CD4-positive, alpha-beta T cell (primary cell): ENCODE results near the gene SAMD4A. TPM values are rescaled to one million over a fixed set of nuclear protein-coding genes. Genes with fewer than 3 reads are reported as not detected.

ENCODE experiments used
- ATAC-seq: fragments of 200-7000 bp; cut with Tn5 transposase; one replicate; pipeline ENCODE4 v1.10.0; 2022; ENCODE audit warnings: mild to moderate bottlenecking; ENCODE audit not compliant: poor library complexity
- CTCF ChIA-PET: fragments of 350-600 bp; sonication (Branson Sonifier 250); formaldehyde crosslinking; loops from one replicate; lab custom pipeline; 2021; ENCODE audit warnings: antibody characterized with exemption, inconsistent platforms; lab: Charles Lee
- POLR2A ChIA-PET: fragments of 350-600 bp; sonication (Branson Sonifier 250); formaldehyde crosslinking; loops from one replicate; lab custom pipeline; 2021; ENCODE audit warnings: antibody characterized with exemption, inconsistent platforms; lab: Charles Lee
- DNase-seq, 14 experiments: peaks; one replicate each; pipeline ENCODE4 v3.0.0-alpha.2; 2013 to 2020; ENCODE audit warnings: mixed read lengths in 2 of 14
- H3K27ac ChIP-seq, 2 donors: one replicate each; pipeline versions ENCODE4 v1.5.1 to v1.7.0; 2013; ENCODE audit warnings: low read length in 2 of 2, low read depth in 1 of 2, mild to moderate bottlenecking in 1 of 2
- H3K27me3 ChIP-seq, 2 experiments: 1 replicate in 1 of 2; 2 replicates in 1 of 2; pipeline versions ENCODE4 v1.6.1 to v1.7.0; 2013; ENCODE audit warnings: low read length in 2 of 2, control low read depth in 1 of 2, mild to moderate bottlenecking in 1 of 2, moderate library complexity in 1 of 2; ENCODE audit not compliant: insufficient read depth in 2 of 2, control insufficient read depth in 1 of 2
- H3K36me3 ChIP-seq: one replicate; pipeline ENCODE4 v1.6.1; 2013; ENCODE audit warnings: low read length, control low read depth; ENCODE audit not compliant: insufficient read depth
- H3K4me1 ChIP-seq: one replicate; pipeline ENCODE4 v1.6.1; 2013; ENCODE audit warnings: low read length, control low read depth; ENCODE audit not compliant: insufficient read depth
- H3K4me3 ChIP-seq: one replicate; pipeline ENCODE4 v1.5.1; 2013; ENCODE audit warnings: mild to moderate bottlenecking, low read length, moderate library complexity
- H3K9me3 ChIP-seq, 2 experiments: 1 replicate in 1 of 2; 2 replicates in 1 of 2; pipeline versions ENCODE4 v1.6.1 to v1.7.0; 2013; ENCODE audit warnings: low read length in 2 of 2, mild to moderate bottlenecking in 2 of 2, control low read depth in 1 of 2, moderate library complexity in 1 of 2; ENCODE audit not compliant: control insufficient read depth in 1 of 2, insufficient read depth in 1 of 2
- H3K27ac Mint-ChIP-seq: one replicate; pipeline ENCODE4 v1.8.0; 2020; ENCODE audit warnings: mixed read lengths
- H3K27me3 Mint-ChIP-seq: one replicate; pipeline ENCODE4 v1.8.0; 2021; ENCODE audit warnings: mixed read lengths
- H3K36me3 Mint-ChIP-seq: one replicate; pipeline ENCODE4 v1.8.0; 2021; ENCODE audit warnings: low read depth, mixed read lengths
- H3K4me1 Mint-ChIP-seq: one replicate; pipeline ENCODE4 v1.8.0; 2021; ENCODE audit warnings: low read depth, mixed read lengths
- H3K4me3 Mint-ChIP-seq: one replicate; pipeline ENCODE4 v1.8.0; 2020; ENCODE audit warnings: mild to moderate bottlenecking, mixed read lengths
- H3K9me3 Mint-ChIP-seq: one replicate; pipeline ENCODE4 v1.8.0; 2020; ENCODE audit warnings: mixed read lengths
- intact Hi-C, 2 experiments: fragments of 100-400 bp; cut with DNase I in 1 of 2; cut with micrococcal nuclease in 1 of 2; formaldehyde crosslinking; loops; one replicate each; pipeline versions ENCODE4 v1.15.1 to v1.9.0; 2023 to 2025; cut with DNase I, micrococcal nuclease
- total RNA-seq, 174 experiments: library from RNA in 2 of 174; stranded (reverse) in 2 of 174; gene quantifications; one replicate each; pipeline ENCODE4 v1.2.3 and lab custom pipeline; 2021 to 2026
- TF ChIP-seq, protein P1 (sequence below): fragments of 200-600 bp; IDR thresholded peaks from one replicate; pipeline ENCODE4 v1.8.0; 2022; ENCODE audit warnings: antibody characterized with exemption, mild to moderate bottlenecking

Gene SAMD4A
- total RNA-seq, 2 experiments from 2014 or later, result 1.9 to 2.3 TPM

DNA sequence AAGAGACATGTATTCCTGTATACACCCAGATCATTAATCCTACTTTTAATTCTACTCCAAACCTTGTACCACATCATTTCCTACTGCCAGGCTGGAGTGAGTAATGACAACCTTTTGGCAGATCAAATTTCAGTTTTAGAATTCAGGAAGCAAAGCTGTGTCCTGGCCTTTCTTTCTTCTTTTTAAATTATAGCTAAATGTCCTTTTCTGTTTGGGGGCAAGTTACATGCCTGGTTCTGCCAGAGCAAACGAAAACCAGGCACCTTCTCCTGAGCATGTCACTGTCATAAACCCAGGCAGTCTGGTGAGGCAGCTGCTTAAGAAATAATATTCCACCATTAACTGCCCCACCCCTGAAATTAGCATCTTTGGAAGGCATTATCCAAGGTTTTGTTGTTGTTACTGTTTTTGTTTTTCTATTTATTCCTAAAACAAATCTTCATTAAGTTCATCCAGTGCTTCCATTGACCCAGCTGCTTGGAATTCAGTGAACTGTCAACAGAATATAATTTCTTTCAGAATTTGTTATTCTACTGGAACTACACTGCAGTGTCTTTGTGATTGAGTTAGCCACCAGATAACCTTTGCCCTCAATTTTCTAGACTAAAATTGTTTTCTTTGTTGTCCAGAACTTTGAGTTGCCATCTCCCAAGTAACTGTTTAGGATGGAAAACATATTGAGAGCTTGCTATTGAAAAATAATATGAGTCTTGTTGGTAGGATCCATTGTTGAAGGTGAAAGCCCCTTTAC lies 33.2 kb downstream of the SAMD4A start:
- POLR2A ChIA-PET, result no interaction called here
- no peak for ATAC-seq
- H3K9me3 ChIP-seq, result no peaks in the 10 kb centered on the region
- H3K4me1 ChIP-seq, result no peaks in the 10 kb centered on the region
- H3K27me3 Mint-ChIP-seq, result peaks cover 6% of the 10 kb centered on the region
- no peaks in the 10 kb centered on the region for H3K4me1 Mint-ChIP-seq
- H3K9me3 Mint-ChIP-seq, result no peaks in the 10 kb centered on the region
- no peaks in the 10 kb centered on the region for H3K36me3 Mint-ChIP-seq
- TF ChIP-seq, protein P1, sequence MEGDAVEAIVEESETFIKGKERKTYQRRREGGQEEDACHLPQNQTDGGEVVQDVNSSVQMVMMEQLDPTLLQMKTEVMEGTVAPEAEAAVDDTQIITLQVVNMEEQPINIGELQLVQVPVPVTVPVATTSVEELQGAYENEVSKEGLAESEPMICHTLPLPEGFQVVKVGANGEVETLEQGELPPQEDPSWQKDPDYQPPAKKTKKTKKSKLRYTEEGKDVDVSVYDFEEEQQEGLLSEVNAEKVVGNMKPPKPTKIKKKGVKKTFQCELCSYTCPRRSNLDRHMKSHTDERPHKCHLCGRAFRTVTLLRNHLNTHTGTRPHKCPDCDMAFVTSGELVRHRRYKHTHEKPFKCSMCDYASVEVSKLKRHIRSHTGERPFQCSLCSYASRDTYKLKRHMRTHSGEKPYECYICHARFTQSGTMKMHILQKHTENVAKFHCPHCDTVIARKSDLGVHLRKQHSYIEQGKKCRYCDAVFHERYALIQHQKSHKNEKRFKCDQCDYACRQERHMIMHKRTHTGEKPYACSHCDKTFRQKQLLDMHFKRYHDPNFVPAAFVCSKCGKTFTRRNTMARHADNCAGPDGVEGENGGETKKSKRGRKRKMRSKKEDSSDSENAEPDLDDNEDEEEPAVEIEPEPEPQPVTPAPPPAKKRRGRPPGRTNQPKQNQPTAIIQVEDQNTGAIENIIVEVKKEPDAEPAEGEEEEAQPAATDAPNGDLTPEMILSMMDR, result no peak
- intact Hi-C loops, result no loop called here
- DNase-seq, result no peak
- H3K27me3 ChIP-seq, result no peaks in the 10 kb centered on the region
- no peak overlapping the region for H3K4me3 ChIP-seq
- H3K27ac Mint-ChIP-seq, result no peak overlapping the region
- H3K27ac ChIP-seq, result no peak overlapping the region
- no peak overlapping the region for H3K4me3 Mint-ChIP-seq
- H3K36me3 ChIP-seq, result no peaks in the 10 kb centered on the region
- CTCF ChIA-PET, result interaction anchor here (1.0 kb wide), 1 partner anchor 25 kb away, joined by 3 read pairs; no protein-coding TSS in a partner anchor

DNA sequence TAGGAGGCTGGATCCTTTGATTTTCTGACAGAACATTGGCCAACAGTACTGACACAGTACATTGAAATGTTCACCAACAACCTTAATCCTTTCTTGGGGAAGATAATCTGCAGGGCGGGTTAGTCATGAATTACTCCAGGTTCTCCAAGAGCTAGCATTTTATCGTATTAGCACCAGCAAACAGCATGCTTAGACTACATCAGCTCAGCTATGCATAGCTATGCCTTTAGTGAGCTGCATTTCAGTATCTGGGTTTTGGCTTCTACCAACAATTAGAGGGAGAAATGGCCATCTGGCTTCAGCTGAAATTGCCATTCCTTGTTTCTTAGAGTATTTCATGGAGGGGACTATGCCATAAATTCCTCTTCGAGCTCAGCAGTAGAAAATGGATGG lies 33.8 kb downstream of the SAMD4A start:
- no peak overlapping the region for H3K4me3 Mint-ChIP-seq
- H3K4me1 Mint-ChIP-seq, result no peaks in the 10 kb centered on the region
- TF ChIP-seq, protein P1, result no peak
- DNase-seq (no peak), ATAC-seq (no peak)
- no peak overlapping the region for H3K27ac Mint-ChIP-seq
- intact Hi-C loops, result no loop called here
- Histone ChIP-seq H3K4me3 (no peak overlapping the region), H3K9me3 (no peaks in the 10 kb centered on the region), H3K4me1 (no peaks in the 10 kb centered on the region), H3K27ac (no peak overlapping the region), H3K27me3 (no peaks in the 10 kb centered on the region), H3K36me3 (no peaks in the 10 kb centered on the region)
- H3K27me3 Mint-ChIP-seq, result peaks cover 4% of the 10 kb centered on the region
- no peaks in the 10 kb centered on the region for H3K9me3 Mint-ChIP-seq
- H3K36me3 Mint-ChIP-seq, result no peaks in the 10 kb centered on the region
- POLR2A ChIA-PET, result no interaction called here
- CTCF ChIA-PET, result interaction anchor here (1.0 kb wide), 1 partner anchor 25 kb away, joined by 3 read pairs; no protein-coding TSS in a partner anchor

DNA sequence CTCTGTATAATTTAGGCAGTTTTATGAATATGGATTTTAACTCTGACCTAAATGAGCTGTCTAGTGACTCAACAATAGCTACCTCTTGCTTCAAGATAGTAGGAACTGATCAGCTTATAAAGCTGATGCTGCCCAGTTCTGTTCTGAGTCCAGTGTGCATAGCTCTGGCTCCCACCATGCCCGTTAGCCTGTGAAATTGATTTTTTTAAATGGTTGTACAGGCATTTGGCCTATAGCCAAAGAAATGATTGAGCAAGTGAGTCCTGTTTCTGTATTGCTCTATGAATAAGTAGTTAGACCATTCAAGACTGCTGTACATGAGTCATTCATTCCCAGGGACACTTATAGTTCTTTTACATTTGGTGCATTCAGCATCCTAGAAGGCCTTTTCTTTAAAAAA lies 36.4 kb downstream of the SAMD4A start:
- POLR2A ChIA-PET, result no interaction called here
- Histone ChIP-seq H3K9me3 (no peaks in the 10 kb centered on the region), H3K4me3 (no peak overlapping the region), H3K27me3 (no peaks in the 10 kb centered on the region), H3K36me3 (no peaks in the 10 kb centered on the region), H3K4me1 (no peaks in the 10 kb centered on the region), H3K27ac (no peak overlapping the region)
- H3K27me3 Mint-ChIP-seq, result peaks cover 4% of the 10 kb centered on the region
- H3K4me1 Mint-ChIP-seq, result no peaks in the 10 kb centered on the region
- no peak overlapping the region for H3K27ac Mint-ChIP-seq
- no peaks in the 10 kb centered on the region for H3K36me3 Mint-ChIP-seq
- TF ChIP-seq, protein P1, result no peak
- H3K9me3 Mint-ChIP-seq, result no peaks in the 10 kb centered on the region
- intact Hi-C loops, result no loop called here
- H3K4me3 Mint-ChIP-seq, result no peak overlapping the region
- no peak for DNase-seq
- ATAC-seq, result no peak
- CTCF ChIA-PET, result interaction anchor here (1.6 kb wide), 1 partner anchor 171 kb away, joined by 4 read pairs; no protein-coding TSS in a partner anchor
